Fibroblast of the aortic adventitia (primary cell): ENCODE results near the gene DAO. TPM values are rescaled to one million over a fixed set of nuclear protein-coding genes. Genes with fewer than 3 reads are reported as not detected.

Experiments
- DNase-seq: peaks from one replicate; pipeline ENCODE4 v3.0.0-alpha.2; 2010; ENCODE audit warnings: low read depth
- H3K4me3 ChIP-seq: 2 replicates; pipeline ENCODE4 v1.5.1; 2011; ENCODE audit warnings: low read depth, mild to moderate bottlenecking, control low read depth, low read length, moderate library complexity
- small RNA-seq: library from RNA; depleted of rRNA; stranded (forward); fragments of <200 nt; gene quantifications from one replicate; pipeline ENCODE3, GENCODE V24; 2012
- total RNA-seq: library from RNA; depleted of rRNA; stranded (reverse); fragments of >200 nt; gene quantifications from 2 replicates; pipeline ENCODE4 v1.2.3, GENCODE V29; 2012; ENCODE audit warnings: low replicate concordance
- TF ChIP-seq, protein P1 (sequence below): IDR thresholded peaks from 2 replicates; pipeline ENCODE4 v1.5.1; 2011; ENCODE audit warnings: mild to moderate bottlenecking, low read length, control low read depth, inconsistent platforms; ENCODE audit not compliant: insufficient read depth

DAO gene
- total RNA-seq, 1 donor, result not detected

DNA sequence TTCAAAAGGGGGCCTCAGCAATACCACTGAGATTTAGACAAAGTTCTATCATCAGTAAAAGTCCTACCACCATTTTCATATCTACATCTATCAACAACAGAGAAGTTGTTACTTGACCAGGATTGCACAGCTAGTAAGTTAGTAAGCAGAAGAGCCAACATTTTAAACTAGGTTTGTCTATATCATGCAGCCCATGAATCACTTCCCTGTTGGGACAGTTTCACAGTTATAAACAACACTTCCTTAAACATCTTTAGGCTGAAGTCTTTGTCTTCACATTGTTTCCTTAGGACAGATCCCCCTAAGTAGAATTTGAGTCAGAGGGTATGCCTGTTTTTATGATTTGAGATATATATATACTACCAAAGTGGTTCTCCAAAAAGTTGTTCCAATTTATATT, 68.5 kb downstream of the DAO start:
- TF ChIP-seq, protein P1, sequence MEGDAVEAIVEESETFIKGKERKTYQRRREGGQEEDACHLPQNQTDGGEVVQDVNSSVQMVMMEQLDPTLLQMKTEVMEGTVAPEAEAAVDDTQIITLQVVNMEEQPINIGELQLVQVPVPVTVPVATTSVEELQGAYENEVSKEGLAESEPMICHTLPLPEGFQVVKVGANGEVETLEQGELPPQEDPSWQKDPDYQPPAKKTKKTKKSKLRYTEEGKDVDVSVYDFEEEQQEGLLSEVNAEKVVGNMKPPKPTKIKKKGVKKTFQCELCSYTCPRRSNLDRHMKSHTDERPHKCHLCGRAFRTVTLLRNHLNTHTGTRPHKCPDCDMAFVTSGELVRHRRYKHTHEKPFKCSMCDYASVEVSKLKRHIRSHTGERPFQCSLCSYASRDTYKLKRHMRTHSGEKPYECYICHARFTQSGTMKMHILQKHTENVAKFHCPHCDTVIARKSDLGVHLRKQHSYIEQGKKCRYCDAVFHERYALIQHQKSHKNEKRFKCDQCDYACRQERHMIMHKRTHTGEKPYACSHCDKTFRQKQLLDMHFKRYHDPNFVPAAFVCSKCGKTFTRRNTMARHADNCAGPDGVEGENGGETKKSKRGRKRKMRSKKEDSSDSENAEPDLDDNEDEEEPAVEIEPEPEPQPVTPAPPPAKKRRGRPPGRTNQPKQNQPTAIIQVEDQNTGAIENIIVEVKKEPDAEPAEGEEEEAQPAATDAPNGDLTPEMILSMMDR, result no peak
- no peak overlapping the region for H3K4me3 ChIP-seq
- no peak for DNase-seq

DNA sequence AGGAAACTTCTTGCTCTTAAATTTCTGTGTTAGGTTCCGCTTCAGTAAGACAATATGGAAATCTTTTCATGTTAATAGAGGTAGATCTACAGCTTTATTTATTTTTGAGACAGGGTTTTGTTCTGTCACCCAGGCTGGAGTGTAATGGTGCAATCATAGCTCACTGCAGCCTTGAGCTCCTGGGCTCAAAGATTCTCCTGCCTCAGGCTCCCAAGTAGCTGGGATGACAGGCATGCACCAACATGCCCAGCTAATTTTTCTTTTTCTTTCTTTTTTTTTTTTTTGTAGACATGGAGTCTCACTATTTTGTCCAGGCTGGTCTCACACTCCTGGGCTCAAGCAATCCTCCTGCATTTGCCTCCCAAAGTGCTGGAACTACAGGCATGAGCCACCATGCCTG, 70.1 kb downstream of the DAO start:
- DNase-seq, result no peak
- H3K4me3 ChIP-seq, result no peak overlapping the region
- TF ChIP-seq, protein P1, result no peak

Small RNA genes within 50 kb of the gene (small RNA-seq; reads per million reads assigned to genes)
- not detected for gene MIR619
- gene RNU6-361P, result not detected

Other genes with a start within 250 kb of the DAO start
- gene SELPLG, start 246.2 kb upstream of the DAO start, total RNA-seq, result 0.57 and 1.5 TPM in 2 replicates
- 202 and 234 TPM in 2 replicates for gene CORO1C, start 148.6 kb upstream of the DAO start, total RNA-seq
- 8.7 and 31.6 TPM in 2 replicates for gene SSH1, start 22.5 kb upstream of the DAO start, total RNA-seq
- not detected in 2 replicates for gene SVOP, start 141.0 kb downstream of the DAO start, total RNA-seq
- 4.1 and 11.2 TPM in 2 replicates for gene USP30, start 172.5 kb downstream of the DAO start, total RNA-seq
- 9.9 and 20.7 TPM in 2 replicates for gene ALKBH2, start 213.4 kb downstream of the DAO start, total RNA-seq
- 27.1 and 30.8 TPM in 2 replicates for gene UNG, start 217.5 kb downstream of the DAO start, total RNA-seq
- gene ACACB, start 236.5 kb downstream of the DAO start, total RNA-seq, result 14.7 and 31.2 TPM in 2 replicates